Measurements from ENCODE around the gene TSR3.
A peak's percentile ranks its signal among the peaks of the same experiment; 100 is the strongest.

The TSR3 gene

GRCh38 chr16:1351582-1352362 is at the start of gene TSR3, which contains the start of gene GNPTG:
Gene TSR3, minus strand, starts transcription at chr16:1351878. Its CDS starts 74 bp downstream, at chr16:1351804.
Gene GNPTG, plus strand, starts transcription at chr16:1351931. Its CDS starts 35 bp downstream, at chr16:1351966.
- peak; percentile 88 for DNase-seq (ENCODE audit: low spot score)

- DNase-seq (ENCODE audit: low spot score), result no peak
Measured at GRCh38 chr16:1401061-1401757, 49.5 kb upstream of the TSR3 start.

GRCh38 chr16:1398826-1399581 is 47.3 kb upstream of the TSR3 start:
- no peak for DNase-seq (ENCODE audit: low spot score)

GRCh38 chr16:1398351-1398750 is 46.7 kb upstream of the TSR3 start:
- DNase-seq (ENCODE audit: low spot score), result no peak

- no peak for DNase-seq (ENCODE audit: low spot score)
Measured at GRCh38 chr16:1397779-1398178, 46.1 kb upstream of the TSR3 start.

- no peak for DNase-seq (ENCODE audit: low spot score)
Measured at GRCh38 chr16:1395444-1396031, 43.9 kb upstream of the TSR3 start.

- no peak for DNase-seq (ENCODE audit: low spot score)
Measured at GRCh38 chr16:1394367-1394951, 42.8 kb upstream of the TSR3 start.

- no peak for DNase-seq (ENCODE audit: low spot score)
Measured at GRCh38 chr16:1393613-1394176, 42.0 kb upstream of the TSR3 start.

GRCh38 chr16:1392826-1393225 is 41.1 kb upstream of the TSR3 start:
- DNase-seq (ENCODE audit: low spot score), result no peak

- DNase-seq (ENCODE audit: low spot score), result no peak
Measured at GRCh38 chr16:1390239-1390779, 38.6 kb upstream of the TSR3 start.

- no peak for DNase-seq (ENCODE audit: low spot score)
Measured at GRCh38 chr16:1389762-1390161, 38.1 kb upstream of the TSR3 start.

GRCh38 chr16:1387331-1387730 is 35.7 kb upstream of the TSR3 start:
- DNase-seq (ENCODE audit: low spot score), result no peak

GRCh38 chr16:1385232-1385631 is 33.6 kb upstream of the TSR3 start:
- DNase-seq (ENCODE audit: low spot score), result no peak

- DNase-seq (ENCODE audit: low spot score), result no peak
Measured at GRCh38 chr16:1383556-1383955, 31.9 kb upstream of the TSR3 start.

GRCh38 chr16:1381612-1382406 is 30.1 kb upstream of the TSR3 start:
- no peak for DNase-seq (ENCODE audit: low spot score)

GRCh38 chr16:1380195-1380594 is 28.5 kb upstream of the TSR3 start:
- DNase-seq (ENCODE audit: low spot score), result no peak

GRCh38 chr16:1379304-1380076 is 27.8 kb upstream of the TSR3 start:
- DNase-seq (ENCODE audit: low spot score), result peak; percentile 81

GRCh38 chr16:1378804-1379303 is 27.2 kb upstream of the TSR3 start:
- peak; percentile 67 for DNase-seq (ENCODE audit: low spot score)

GRCh38 chr16:1378087-1378803 is 26.6 kb upstream of the TSR3 start:
- no peak for DNase-seq (ENCODE audit: low spot score)
